ENCODE data around the gene STAG1. TPM values are rescaled to one million over a fixed set of nuclear protein-coding genes. Genes with fewer than 3 reads are reported as not detected.

STAG1 gene
- total RNA-seq, 2 experiments from 2014 or later: 51.9 to 52.1 TPM

GRCh38 chr3:136311968-136312367, 440.2 kb downstream of the STAG1 start:
- CTCF ChIA-PET: interaction anchor here (0.9 kb wide), 1 partner anchor 97 kb away, joined by 3 read pairs; no protein-coding TSS in a partner anchor
- POLR2A ChIA-PET: no interaction called here

DNA sequence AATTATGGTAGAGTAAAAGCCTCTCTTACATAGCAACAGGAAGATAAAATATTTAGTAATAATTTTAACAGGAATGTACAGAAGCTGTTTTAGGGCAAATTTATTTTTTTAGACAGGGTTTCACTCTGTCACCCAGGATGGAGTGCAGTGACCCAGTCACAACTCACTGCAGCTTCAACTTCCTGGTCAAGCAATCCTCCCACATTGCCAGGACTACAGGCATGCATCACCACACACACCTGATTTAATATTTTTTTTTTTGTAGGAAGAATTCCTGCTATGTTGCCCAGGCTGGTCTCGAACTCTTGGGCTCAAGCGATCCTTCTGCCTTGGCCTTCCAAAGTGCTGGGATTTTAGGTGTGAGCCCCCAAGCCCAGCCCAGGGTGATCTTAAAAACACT, 440.9 kb downstream of the STAG1 start:
- POLR2A ChIA-PET: no interaction called here
- CTCF ChIA-PET: interaction anchor here (1.0 kb wide), 1 partner anchor 181 kb away, joined by 3 read pairs; no protein-coding TSS in a partner anchor

DNA sequence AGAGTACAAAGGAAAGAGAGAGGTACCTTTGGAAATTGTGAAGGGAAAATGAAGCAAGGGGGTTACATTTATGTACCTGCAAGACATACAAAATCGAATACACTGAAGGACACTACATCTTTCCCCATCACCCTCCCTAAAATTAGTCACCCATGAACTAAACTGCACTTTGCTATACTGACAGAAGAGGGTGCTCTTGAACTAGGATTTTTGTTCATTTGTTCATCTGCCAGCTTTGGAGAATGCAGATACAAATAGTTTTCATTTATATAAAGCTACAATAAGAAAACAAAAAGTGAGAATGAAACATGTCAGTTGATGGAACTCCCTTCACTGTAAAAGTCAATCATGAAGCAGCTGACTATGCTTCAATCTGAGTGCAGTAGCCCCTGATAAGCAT, 446.3 kb downstream of the STAG1 start:
- ChIA-PET POLR2A (no interaction called here), CTCF (no interaction called here)

- ChIA-PET CTCF (interaction anchor here (0.6 kb wide), 1 partner anchor 104 kb away, joined by 6 read pairs; the partner anchor contains the start of gene MSL2), POLR2A (no interaction called here)
Measured at GRCh38 chr3:136300444-136300843, 451.7 kb downstream of the STAG1 start.

DNA sequence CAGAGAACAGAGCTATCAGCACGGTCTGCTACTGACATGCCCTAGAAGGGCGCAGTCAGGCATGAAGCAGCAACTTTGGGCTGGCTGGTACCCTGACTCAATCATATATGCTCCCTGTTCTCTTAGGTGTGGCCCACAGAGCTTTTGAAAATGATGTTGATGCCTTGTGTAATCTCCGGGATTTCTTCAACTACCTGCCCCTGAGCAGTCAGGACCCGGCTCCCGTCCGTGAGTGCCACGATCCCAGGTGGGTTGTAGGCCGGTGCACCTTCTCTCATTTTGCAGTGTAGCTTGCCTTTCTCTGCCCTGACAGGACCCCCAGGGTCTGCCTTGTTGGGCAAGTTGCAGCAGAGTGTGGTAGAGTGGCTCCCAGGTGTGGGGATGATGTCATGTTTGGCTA, 454.4 kb downstream of the STAG1 start:
- CTCF ChIA-PET: no interaction called here
- POLR2A ChIA-PET: no interaction called here

DNA sequence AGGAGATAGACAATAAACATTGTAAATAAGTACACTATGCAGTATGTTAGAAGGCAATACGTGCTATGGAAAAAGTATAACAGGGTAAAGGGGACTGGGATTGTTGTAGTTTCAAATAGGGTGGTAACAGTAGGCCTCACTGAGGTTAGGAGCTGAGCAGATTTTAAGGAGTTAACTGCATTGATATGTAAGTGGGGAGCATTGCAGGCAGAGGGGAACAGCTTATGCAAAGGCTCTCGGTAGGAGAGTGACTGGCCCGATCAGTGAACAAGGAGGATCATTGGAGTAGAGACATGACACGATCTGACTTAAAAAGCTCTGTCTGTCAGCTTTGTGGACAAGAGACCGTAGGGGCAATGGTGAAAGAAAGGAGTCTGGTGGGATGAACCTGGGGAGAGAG, 455.2 kb downstream of the STAG1 start:
- ChIA-PET CTCF (no interaction called here), POLR2A (no interaction called here)

GRCh38 chr3:136294176-136294575, 458.0 kb downstream of the STAG1 start:
- CTCF ChIA-PET: no interaction called here

DNA sequence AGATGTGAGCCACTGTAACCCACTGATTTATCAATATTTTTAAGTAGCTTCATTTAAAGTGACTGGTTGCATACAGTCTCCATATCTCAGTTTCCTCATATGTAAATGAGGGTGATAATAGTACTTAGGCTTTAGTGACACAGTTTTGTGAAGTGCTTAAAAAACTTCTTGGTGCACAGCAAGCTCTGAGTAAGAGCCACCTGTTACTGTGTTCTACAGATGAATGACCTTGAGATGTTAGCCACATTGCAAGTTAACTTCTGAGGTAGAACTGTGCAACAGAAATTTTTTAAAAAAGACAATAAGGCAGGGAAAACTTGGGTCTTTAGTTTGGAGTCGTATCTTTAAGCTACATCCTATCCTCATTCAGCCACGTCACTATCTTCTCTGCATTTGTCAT, 458.9 kb downstream of the STAG1 start:
- ChIA-PET POLR2A (no interaction called here), CTCF (no interaction called here)

More at GRCh38 chr3:136294176-136294575, 458.0 kb downstream of the STAG1 start:
- POLR2A ChIA-PET: no interaction called here

- ChIA-PET POLR2A (no interaction called here), CTCF (no interaction called here)
Measured at GRCh38 chr3:136292500-136292899, 459.7 kb downstream of the STAG1 start.

GRCh38 chr3:136291302-136291701, 460.9 kb downstream of the STAG1 start:
- ChIA-PET CTCF (no interaction called here), POLR2A (no interaction called here)

Other genes with a start within 250 kb of the STAG1 start
- gene SLC35G2, start 66.7 kb upstream of the STAG1 start, total RNA-seq: 1 to 10 TPM; 3.7 to 3.8 TPM
- gene NCK1, start 109.8 kb upstream of the STAG1 start, total RNA-seq: 10 to 100 TPM; 29.3 to 38.4 TPM
- gene IL20RB, start 205.6 kb upstream of the STAG1 start, total RNA-seq: 1 to 10 TPM in 1 of 2 experiments, under 1 TPM in 1; 0.63 to 1.2 TPM